Breast epithelium (tissue), 3 donors: ENCODE data around the gene KIF4A.

ENCODE experiments used
- CTCF ChIP-seq, 3 donors: fragments of 450-650 bp; IDR thresholded peaks; one replicate each; pipeline ENCODE4 v1.5.1; 2016 to 2017; ENCODE audit warnings: antibody characterized with exemption in 3 of 3, mild to moderate bottlenecking in 3 of 3, moderate library complexity in 3 of 3
- POLR2A ChIP-seq: fragments of 450-650 bp; IDR thresholded peaks from one replicate; pipeline ENCODE4 v1.6.1; 2016; ENCODE audit warnings: antibody characterized with exemption, mild to moderate bottlenecking, moderate library complexity
- POLR2AphosphoS5 ChIP-seq, 3 donors: sonication (generic); formaldehyde crosslinking; IDR thresholded peaks; one replicate each; pipeline ENCODE4 v1.6.1; 2017; ENCODE audit warnings: antibody characterized with exemption in 3 of 3

GRCh38 chrX:70446380-70447350 lies 156.8 kb downstream of the KIF4A start:
- TF ChIP-seq CTCF (IDR thresholded peaks at IDR 0.05) (no peak), POLR2A (no peak), POLR2AphosphoS5 (IDR thresholded peaks at IDR 0.05) (no peak)
